ENCODE results near the gene SIGLEC10.
A peak's percentile ranks its signal among the peaks of the same experiment; 100 is the strongest.

SIGLEC10 gene

GRCh38 chr19:51365965-51366388, 51.5 kb downstream of the SIGLEC10 start, which contains the start of gene ETFB:
Gene ETFB (minus strand): TSS chr19:51366388. CDS start chr19:51366326, 62 bp downstream.
- DNase-seq (ENCODE audit: low spot score), result no peak

DNA sequence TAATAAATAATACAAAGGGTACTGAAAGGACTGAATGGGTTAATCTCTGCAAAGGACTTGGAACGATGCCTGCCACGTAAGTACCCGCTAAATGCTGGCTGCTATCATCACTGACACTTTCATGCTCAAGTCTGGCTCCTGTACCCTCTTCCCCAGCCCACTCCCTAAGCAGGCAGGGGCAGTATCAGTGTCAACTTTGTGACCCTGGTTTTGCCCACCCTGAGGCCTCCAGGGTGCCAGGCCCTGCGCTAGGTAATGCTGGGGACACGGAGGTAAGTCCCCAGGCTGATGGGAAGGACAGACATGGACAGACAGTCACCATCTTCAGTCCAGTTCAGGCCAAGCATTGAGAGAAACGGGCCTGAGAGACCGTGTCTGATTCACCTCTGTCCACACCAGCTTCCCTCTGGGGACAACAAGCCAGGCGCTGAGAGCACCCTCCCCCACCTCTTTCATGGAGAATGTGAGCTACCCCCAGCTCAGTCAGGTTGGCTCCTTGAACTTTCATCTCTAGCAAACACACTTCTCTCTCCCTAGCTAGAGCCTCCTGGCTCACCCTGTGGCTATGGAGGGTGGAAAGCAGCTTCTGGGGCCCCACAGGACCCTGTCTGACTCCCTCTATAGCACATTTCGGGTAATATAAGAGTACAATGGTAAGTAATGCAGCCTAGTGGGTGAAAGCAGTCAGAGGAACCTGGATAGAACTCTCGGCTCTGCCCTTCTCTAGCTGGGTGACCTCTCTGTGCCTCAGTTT, 52.1 kb downstream of the SIGLEC10 start:
- peak; percentile 41 for DNase-seq (ENCODE audit: low spot score)

GRCh38 chr19:51364200-51365106, 53.0 kb downstream of the SIGLEC10 start:
- DNase-seq (ENCODE audit: low spot score), result peak; percentile 45

DNA sequence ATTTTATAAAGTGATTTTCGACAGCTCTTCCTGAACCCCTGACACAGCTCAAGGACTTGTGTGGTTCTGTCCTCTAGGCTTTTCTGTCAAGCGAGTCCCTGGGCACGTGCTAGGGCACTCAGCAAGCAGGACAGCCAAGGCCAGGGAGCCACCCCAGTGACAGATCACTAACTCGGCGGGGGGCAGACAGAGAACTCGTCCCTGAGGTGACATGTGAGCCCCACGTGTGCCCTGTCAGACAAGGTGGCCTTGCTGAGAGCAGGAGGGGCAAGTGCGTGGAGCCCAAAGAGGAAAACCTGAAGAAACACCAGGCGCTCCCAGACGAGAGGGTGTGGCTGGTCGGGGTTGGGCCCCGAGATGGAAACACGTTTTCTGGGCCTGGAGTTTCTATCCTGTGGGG, 56.2 kb downstream of the SIGLEC10 start:
- DNase-seq (ENCODE audit: low spot score), result no peak

Data from globus pallidus (tissue), 1 donor.